ENCODE data around the gene CCDC188. TPM values are rescaled to one million over a fixed set of nuclear protein-coding genes. Genes with fewer than 3 reads are reported as not detected.

CCDC188 gene
- total and polyA plus RNA-seq, 2 of the 8 experiments (the other 6 are each of a cell fraction or from before 2014, with no cell fraction given) = not detected

- Histone ChIP-seq H3K27ac (ENCODE audit: low read depth, low read length) (no peak overlapping the region), H2BK15ac (ENCODE audit: low read length) (no peak overlapping the region), H2BK120ac (replicated peaks; ENCODE audit: low read depth, low read length) (no peak overlapping the region), H4K20me1 (replicated peaks in 1 of 2; ENCODE audit: control insufficient read depth in 1 of 2, insufficient read depth in 2 of 2, low read length in 2 of 2) (peaks cover 0 to 2% of the 10 kb centered on the region in 2 experiments), H3K18ac (ENCODE audit: extremely low read depth, low read length) (no peak overlapping the region; the same call in 1 of the 2 replicates), H3K9me3 (ENCODE audit: insufficient read depth in 2 of 2, low read depth in 1 of 2, low read length in 1 of 2) (no peaks in the 10 kb centered on the region), H3K56ac (replicated peaks; ENCODE audit: insufficient read length, low read depth, low read length) (no peak overlapping the region), H2AFZ (ENCODE audit: low read length) (no peak overlapping the region), H3K9ac (replicated peaks in 1 of 4; ENCODE audit: extremely low read depth in 1 of 4, low read depth in 3 of 4, low read length in 3 of 4) (no peak overlapping the region), H4K5ac (ENCODE audit: insufficient read length, low read depth, low read length) (no peak overlapping the region), H3K79me1 (ENCODE audit: low read depth, low read length) (no peaks in the 10 kb centered on the region), H3K4me1 (replicated peaks in 1 of 4; ENCODE audit: control insufficient read depth in 3 of 4, insufficient read depth in 4 of 4, low read length in 3 of 4) (peaks cover 0 to 4% (median 2%) of the 10 kb centered on the region in 4 experiments; a peak in 2 of 7 replicates), H3K23me2 (ENCODE audit: low read depth, low read length) (no peaks in the 10 kb centered on the region), H4K8ac (ENCODE audit: extremely low read depth, insufficient read depth, low read length) (no peak overlapping the region), H2AK5ac (ENCODE audit: low read depth, low read length) (no peak overlapping the region), H3K14ac (ENCODE audit: insufficient read length) (no peak overlapping the region), H3K4me3 (ENCODE audit: extremely low read depth in 1 of 4, insufficient read depth in 2 of 4, low read depth in 3 of 4, low read length in 4 of 4) (no peak overlapping the region), H4K91ac (replicated peaks; ENCODE audit: insufficient read length, low read length) (peak overlapping the region; percentile 17), H3K23ac (ENCODE audit: insufficient read length) (no peak overlapping the region), H3K4ac (replicated peaks; ENCODE audit: insufficient read length, low read depth, low read length) (no peak overlapping the region), H2BK20ac (ENCODE audit: low read length) (no peak overlapping the region), H3K79me2 (ENCODE audit: control insufficient read depth in 1 of 2, insufficient read depth in 2 of 2, low read length in 2 of 2) (no peaks in the 10 kb centered on the region), H3K27me3 (replicated peaks in 1 of 4; ENCODE audit: control insufficient read depth in 3 of 4, extremely low read depth in 1 of 4, insufficient read depth in 3 of 4, low read length in 3 of 4) (no peaks in the 10 kb centered on the region), H2BK5ac (ENCODE audit: low read depth, low read length) (no peak overlapping the region), H3K4me2 (ENCODE audit: insufficient read depth in 1 of 2, low read depth in 2 of 2, low read length in 2 of 2) (no peak overlapping the region), H2BK12ac (ENCODE audit: low read depth, low read length) (no peak overlapping the region), H3K36me3 (ENCODE audit: control insufficient read depth in 2 of 4, insufficient read depth in 4 of 4, low read length in 3 of 4) (no peaks in the 10 kb centered on the region)
- ChIA-PET POLR2A (ENCODE audit: partially characterized antibody) (no interaction called here), CTCF (ENCODE audit: partially characterized antibody) (interaction anchor here (1.1 to 3.0 kb wide), 10 partner anchors 9 to 63 kb away, joined by 3 to 22 read pairs (median 6); no protein-coding TSS in a partner anchor)
- DNase-seq (ENCODE audit: low read depth in 1 of 2, low spot score in 2 of 2) (no peak), FAIRE-seq (no peak)
- TF ChIP-seq EGR1 (IDR thresholded peaks at IDR 0.05; ENCODE audit: borderline replicate concordance, low read depth, low read length) (no peak), NRF1 (IDR thresholded peaks at IDR 0.05; ENCODE audit: low read depth, low read length) (no peak), BRCA1 (IDR thresholded peaks at IDR 0.05; ENCODE audit: low read depth, low read length) (no peak), YY1 (IDR thresholded peaks at IDR 0.05; ENCODE audit: low read depth, low read length) (no peak), USF2 (IDR thresholded peaks at IDR 0.05; ENCODE audit: low read length) (no peak), TBP (IDR thresholded peaks at IDR 0.05; ENCODE audit: low read depth, low read length) (no peak), CHD2 (IDR thresholded peaks at IDR 0.05; ENCODE audit: low read length) (no peak), KDM4A (IDR thresholded peaks at IDR 0.05; ENCODE audit: low read depth, low read length, severe bottlenecking) (no peak), GTF2F1 (IDR thresholded peaks at IDR 0.05; ENCODE audit: borderline replicate concordance, low read depth, low read length) (no peak), CTBP2 (IDR thresholded peaks at IDR 0.05; ENCODE audit: borderline replicate concordance, insufficient read depth, insufficient read length, low read length) (no peak), CEBPB (IDR thresholded peaks at IDR 0.05; ENCODE audit: low read depth, low read length) (no peak), EP300 (IDR thresholded peaks at IDR 0.05; ENCODE audit: borderline replicate concordance in 1 of 2, low read depth in 2 of 2, low read length in 2 of 2) (no peak)
- 87% methylated on average over 17 of the region's 18 CpGs; no CpG with 5 or more reads in 1 of the 2 experiments for WGBS, 2 experiments (ENCODE audit: extremely low coverage in 1 of 2, insufficient coverage in 1 of 2, insufficient read length in 1 of 2, insufficient replicate concordance in 2 of 2, low coverage in 1 of 2, low lambda C conversion rate in 2 of 2, missing lambda C conversion rate in 1 of 2)
Measured at GRCh38 chr22:20184501-20185165, 33.8 kb upstream of the CCDC188 start.
